Neural progenitor cell (in vitro differentiated cells): Measurements from ENCODE around the gene ARHGAP26. TPM values are rescaled to one million over a fixed set of nuclear protein-coding genes. Genes with fewer than 3 reads are reported as not detected.

Source experiments
- DNase-seq: peaks from one replicate; pipeline ENCODE4 v3.0.0-alpha.2; 2016; ENCODE audit warnings: low spot score
- H2AFZ ChIP-seq: fragments of 200-600 bp; sonication (generic); replicated peaks from 2 replicates; pipeline ENCODE4 v1.6.1; 2016; ENCODE audit warnings: antibody characterized with exemption
- H3F3A ChIP-seq: fragments of 200-600 bp; sonication (generic); 2 replicates; pipeline ENCODE4 v1.6.1; 2016; ENCODE audit warnings: antibody characterized with exemption, low read depth
- H3K27ac ChIP-seq: fragments of 200-600 bp; sonication (generic); 2 replicates; pipeline ENCODE4 v1.5.1; 2016; ENCODE audit warnings: mild to moderate bottlenecking
- H3K27me3 ChIP-seq: fragments of 200-600 bp; sonication (generic); 2 replicates; pipeline ENCODE4 v1.6.1; 2016; ENCODE audit warnings: mild to moderate bottlenecking, moderate library complexity
- H3K36me3 ChIP-seq: fragments of 200-600 bp; sonication (generic); 2 replicates; pipeline ENCODE4 v1.5.1; 2016
- H3K4me1 ChIP-seq: fragments of 200-600 bp; sonication (generic); 2 replicates; pipeline ENCODE4 v1.6.1; 2016; ENCODE audit warnings: mixed run types
- H3K4me2 ChIP-seq: fragments of 200-600 bp; sonication (generic); 2 replicates; pipeline ENCODE4 v1.6.1; 2016
- H3K4me3 ChIP-seq: fragments of 200-600 bp; sonication (generic); 2 replicates; pipeline ENCODE4 v1.5.1; 2016
- H3K79me2 ChIP-seq: fragments of 200-600 bp; sonication (generic); 2 replicates; pipeline ENCODE4 v1.6.1; 2016; ENCODE audit warnings: low read depth
- H3K9ac ChIP-seq: fragments of 200-600 bp; sonication (generic); 2 replicates; pipeline ENCODE4 v1.6.1; 2016
- H3K9me3 ChIP-seq: fragments of 200-600 bp; sonication (generic); 2 replicates; pipeline ENCODE4 v1.5.1; 2016; ENCODE audit warnings: low read depth
- H4K20me1 ChIP-seq: fragments of 200-600 bp; sonication (generic); 2 replicates; pipeline ENCODE4 v1.6.1; 2016; ENCODE audit warnings: low read depth
- H3K27ac Mint-ChIP-seq: 3 replicates; pipeline ENCODE4 v1.8.0; 2021; ENCODE audit warnings: mixed read lengths
- H3K27me3 Mint-ChIP-seq: 2 replicates; pipeline ENCODE4 v1.8.0; 2022; ENCODE audit warnings: low read depth, mild to moderate bottlenecking, inconsistent platforms, moderate library complexity, mixed read lengths; ENCODE audit not compliant: insufficient read depth
- H3K36me3 Mint-ChIP-seq: 3 replicates; pipeline ENCODE4 v1.8.0; 2021; ENCODE audit warnings: mixed read lengths
- H3K4me1 Mint-ChIP-seq: 3 replicates; pipeline ENCODE4 v1.8.0; 2021; ENCODE audit warnings: mixed read lengths
- H3K4me3 Mint-ChIP-seq: 3 replicates; pipeline ENCODE4 v1.8.0; 2021; ENCODE audit warnings: mild to moderate bottlenecking, moderate library complexity, mixed read lengths
- H3K9me3 Mint-ChIP-seq: 3 replicates; pipeline ENCODE4 v1.8.0; 2020; ENCODE audit warnings: mixed read lengths
- EZH2 ChIP-seq: fragments of 200-600 bp; sonication (generic); IDR thresholded peaks from 2 replicates; pipeline ENCODE4 v1.6.1; 2017; ENCODE audit warnings: antibody characterized with exemption, mild to moderate bottlenecking, moderate library complexity
- EZH2phosphoT487 ChIP-seq: fragments of 200-600 bp; sonication (generic); IDR thresholded peaks from 2 replicates; pipeline ENCODE4 v1.6.1; 2017; ENCODE audit warnings: antibody characterized with exemption
- total RNA-seq: library from RNA; depleted of rRNA; stranded (reverse); fragments of >200 nt; gene quantifications from 2 replicates; pipeline ENCODE4 v1.2.3, GENCODE V29; 2015; ENCODE audit warnings: low replicate concordance
- TF ChIP-seq, protein P1 (sequence below): fragments of 200-600 bp; sonication (generic); IDR thresholded peaks from 2 replicates; pipeline ENCODE4 v1.5.1; 2017; ENCODE audit warnings: antibody characterized with exemption, mild to moderate bottlenecking

The ARHGAP26 gene
- total RNA-seq, 1 donor from 2014 or later: 7.0 TPM

DNA sequence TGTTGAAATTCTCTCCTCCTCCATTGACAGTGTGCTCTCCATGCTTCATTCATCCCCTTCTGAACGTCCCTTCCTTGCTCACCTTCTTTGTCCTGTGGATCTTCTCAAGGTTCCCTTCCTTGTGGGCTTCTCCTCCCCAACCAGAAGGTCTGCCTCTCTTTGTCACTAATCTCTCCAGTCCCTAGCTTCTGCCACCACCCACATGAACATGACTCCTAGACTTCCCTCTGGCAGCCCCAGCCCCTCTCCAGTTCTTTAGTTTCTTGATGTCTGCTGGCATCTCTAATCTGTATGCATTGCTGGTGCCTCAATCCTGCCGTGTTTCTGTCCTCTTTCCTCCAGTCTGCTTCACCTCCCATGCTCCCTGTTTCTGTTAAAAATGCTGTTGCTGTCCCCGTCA is 79.3 kb downstream of the ARHGAP26 start:
- no peaks in the 10 kb centered on the region for H3F3A ChIP-seq
- no peaks in the 10 kb centered on the region for H3K36me3 ChIP-seq
- H3K9me3 ChIP-seq: no peaks in the 10 kb centered on the region
- H3K79me2 ChIP-seq: no peaks in the 10 kb centered on the region
- Mint-ChIP-seq H3K9me3 (no peaks in the 10 kb centered on the region), H3K36me3 (no peaks in the 10 kb centered on the region), H3K27ac (no peak overlapping the region), H3K4me3 (no peak overlapping the region), H3K27me3 (peaks cover 6% of the 10 kb centered on the region), H3K4me1 (peaks cover 25% of the 10 kb centered on the region)
- H2AFZ ChIP-seq: no peak overlapping the region
- DNase-seq: no peak
- TF ChIP-seq EZH2 (no peak), EZH2phosphoT487 (no peak)
- TF ChIP-seq, protein P1, sequence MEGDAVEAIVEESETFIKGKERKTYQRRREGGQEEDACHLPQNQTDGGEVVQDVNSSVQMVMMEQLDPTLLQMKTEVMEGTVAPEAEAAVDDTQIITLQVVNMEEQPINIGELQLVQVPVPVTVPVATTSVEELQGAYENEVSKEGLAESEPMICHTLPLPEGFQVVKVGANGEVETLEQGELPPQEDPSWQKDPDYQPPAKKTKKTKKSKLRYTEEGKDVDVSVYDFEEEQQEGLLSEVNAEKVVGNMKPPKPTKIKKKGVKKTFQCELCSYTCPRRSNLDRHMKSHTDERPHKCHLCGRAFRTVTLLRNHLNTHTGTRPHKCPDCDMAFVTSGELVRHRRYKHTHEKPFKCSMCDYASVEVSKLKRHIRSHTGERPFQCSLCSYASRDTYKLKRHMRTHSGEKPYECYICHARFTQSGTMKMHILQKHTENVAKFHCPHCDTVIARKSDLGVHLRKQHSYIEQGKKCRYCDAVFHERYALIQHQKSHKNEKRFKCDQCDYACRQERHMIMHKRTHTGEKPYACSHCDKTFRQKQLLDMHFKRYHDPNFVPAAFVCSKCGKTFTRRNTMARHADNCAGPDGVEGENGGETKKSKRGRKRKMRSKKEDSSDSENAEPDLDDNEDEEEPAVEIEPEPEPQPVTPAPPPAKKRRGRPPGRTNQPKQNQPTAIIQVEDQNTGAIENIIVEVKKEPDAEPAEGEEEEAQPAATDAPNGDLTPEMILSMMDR: no peak
- H4K20me1 ChIP-seq: no peaks in the 10 kb centered on the region
- H3K4me2 ChIP-seq: no peak overlapping the region
- no peak overlapping the region for H3K4me3 ChIP-seq
- no peaks in the 10 kb centered on the region for H3K4me1 ChIP-seq
- no peaks in the 10 kb centered on the region for H3K27me3 ChIP-seq
- H3K27ac ChIP-seq: no peak overlapping the region
- no peak overlapping the region for H3K9ac ChIP-seq

DNA sequence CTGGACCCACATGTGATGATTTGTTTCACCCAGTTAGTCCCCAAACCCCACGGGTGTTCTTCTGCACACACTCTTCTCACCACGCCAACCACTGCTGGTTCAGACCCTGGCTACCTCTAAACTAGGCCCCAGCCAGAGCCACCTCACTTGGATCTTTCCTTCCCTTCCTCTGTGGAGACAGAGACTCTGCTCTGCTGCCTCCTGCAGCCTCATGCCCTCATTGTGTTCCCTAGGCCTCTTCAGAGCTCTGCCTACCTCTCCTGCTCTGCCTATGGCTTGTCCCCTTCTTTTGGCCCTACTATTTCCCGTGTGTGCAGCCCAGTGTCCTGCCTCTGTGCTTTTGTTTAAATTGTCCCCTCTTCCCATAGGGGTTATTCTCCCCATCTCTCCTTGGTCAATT is 79.7 kb downstream of the ARHGAP26 start:
- Histone ChIP-seq H3K4me3 (no peak overlapping the region), H3K9me3 (no peaks in the 10 kb centered on the region), H3K79me2 (no peaks in the 10 kb centered on the region), H3F3A (no peaks in the 10 kb centered on the region), H3K27ac (no peak overlapping the region), H2AFZ (no peak overlapping the region), H3K4me2 (no peak overlapping the region), H3K9ac (no peak overlapping the region), H3K4me1 (no peaks in the 10 kb centered on the region), H4K20me1 (no peaks in the 10 kb centered on the region), H3K27me3 (no peaks in the 10 kb centered on the region), H3K36me3 (no peaks in the 10 kb centered on the region)
- no peak for DNase-seq
- H3K27me3 Mint-ChIP-seq: peaks cover 6% of the 10 kb centered on the region
- H3K4me1 Mint-ChIP-seq: peaks cover 25% of the 10 kb centered on the region
- H3K9me3 Mint-ChIP-seq: no peaks in the 10 kb centered on the region
- H3K27ac Mint-ChIP-seq: no peak overlapping the region
- TF ChIP-seq, protein P1: no peak
- TF ChIP-seq EZH2phosphoT487 (no peak), EZH2 (no peak)
- H3K36me3 Mint-ChIP-seq: no peaks in the 10 kb centered on the region
- H3K4me3 Mint-ChIP-seq: no peak overlapping the region

DNA sequence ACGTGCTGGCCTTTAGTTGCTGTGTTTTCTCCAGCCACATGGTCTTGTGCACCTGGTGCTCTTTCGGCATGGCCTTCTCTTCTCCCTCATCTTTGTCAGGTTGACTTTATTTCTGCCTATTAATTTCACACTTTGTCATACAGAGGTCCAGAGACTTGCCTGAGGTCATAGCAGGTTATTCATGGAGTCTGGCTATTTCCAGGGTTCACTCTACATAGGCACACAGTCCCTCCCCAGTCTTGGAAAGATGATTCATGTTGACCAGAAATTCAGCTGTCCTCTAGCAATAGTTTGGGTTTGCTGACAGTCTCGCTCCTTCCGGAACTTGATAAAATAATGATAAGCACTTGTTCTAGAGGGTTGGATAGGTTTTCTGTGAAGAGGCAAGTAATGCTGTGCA is 81.6 kb downstream of the ARHGAP26 start:
- H3K4me2 ChIP-seq: no peak overlapping the region
- no peaks in the 10 kb centered on the region for H3K9me3 Mint-ChIP-seq
- H3K27me3 Mint-ChIP-seq: no peaks in the 10 kb centered on the region
- H3K36me3 ChIP-seq: no peaks in the 10 kb centered on the region
- no peak overlapping the region for H3K4me3 Mint-ChIP-seq
- no peak overlapping the region for H2AFZ ChIP-seq
- H3F3A ChIP-seq: no peaks in the 10 kb centered on the region
- H3K4me3 ChIP-seq: no peak overlapping the region
- TF ChIP-seq, protein P1: no peak
- no peak for TF ChIP-seq EZH2phosphoT487
- TF ChIP-seq EZH2: no peak
- no peak overlapping the region for H3K9ac ChIP-seq
- H3K79me2 ChIP-seq: no peaks in the 10 kb centered on the region
- no peaks in the 10 kb centered on the region for H3K4me1 ChIP-seq
- no peaks in the 10 kb centered on the region for H3K36me3 Mint-ChIP-seq
- H3K4me1 Mint-ChIP-seq: peaks cover 22% of the 10 kb centered on the region
- H3K9me3 ChIP-seq: no peaks in the 10 kb centered on the region
- DNase-seq: no peak
- H3K27me3 ChIP-seq: no peaks in the 10 kb centered on the region
- H3K27ac Mint-ChIP-seq: no peak overlapping the region
- H4K20me1 ChIP-seq: no peaks in the 10 kb centered on the region
- H3K27ac ChIP-seq: no peak overlapping the region
